ENCODE data around the gene DDR2.

The DDR2 gene

GRCh38 chr1:162629651-162630050 is 2.6 kb upstream of the DDR2 start:
- no peak for DNase-seq (ENCODE audit: low read depth)

- no peak for DNase-seq (ENCODE audit: low read depth)
These were observed 595 bp upstream of the DDR2 start for GRCh38 chr1:162631546-162632191.

- DNase-seq (ENCODE audit: low read depth) = no peak
These were observed 425 bp downstream of the DDR2 start for GRCh38 chr1:162632698-162633080.

- no peak for DNase-seq (ENCODE audit: low read depth)
These were observed 958 bp downstream of the DDR2 start for GRCh38 chr1:162633081-162633762.

- no peak for DNase-seq (ENCODE audit: low read depth)
These were observed 3.2 kb downstream of the DDR2 start for GRCh38 chr1:162635418-162635817.

GRCh38 chr1:162639718-162640117 is 7.5 kb downstream of the DDR2 start:
- no peak for DNase-seq (ENCODE audit: low read depth)

- DNase-seq (ENCODE audit: low read depth) = no peak
These were observed 8.8 kb downstream of the DDR2 start for GRCh38 chr1:162641114-162641513.

GRCh38 chr1:162644986-162645314 is 12.7 kb downstream of the DDR2 start:
- DNase-seq (ENCODE audit: low read depth) = no peak

- DNase-seq (ENCODE audit: low read depth) = no peak
These were observed 13.4 kb downstream of the DDR2 start for GRCh38 chr1:162645666-162646065.

GRCh38 chr1:162649583-162649982 is 17.3 kb downstream of the DDR2 start:
- DNase-seq (ENCODE audit: low read depth) = no peak

GRCh38 chr1:162654915-162655620 is 22.8 kb downstream of the DDR2 start:
- DNase-seq (ENCODE audit: low read depth) = no peak

GRCh38 chr1:162656266-162656665 is 24.0 kb downstream of the DDR2 start:
- no peak for DNase-seq (ENCODE audit: low read depth)

- DNase-seq (ENCODE audit: low read depth) = no peak
These were observed 28.3 kb downstream of the DDR2 start for GRCh38 chr1:162660574-162660973.

GRCh38 chr1:162661336-162661735 is 29.1 kb downstream of the DDR2 start:
- no peak for DNase-seq (ENCODE audit: low read depth)

- DNase-seq (ENCODE audit: low read depth) = no peak
These were observed 29.7 kb downstream of the DDR2 start for GRCh38 chr1:162662013-162662412.

GRCh38 chr1:162663086-162663485 is 30.8 kb downstream of the DDR2 start:
- DNase-seq (ENCODE audit: low read depth) = no peak

- no peak for DNase-seq (ENCODE audit: low read depth)
These were observed 31.4 kb downstream of the DDR2 start for GRCh38 chr1:162663589-162664106.

GRCh38 chr1:162666006-162666645 is 33.9 kb downstream of the DDR2 start:
- no peak for DNase-seq (ENCODE audit: low read depth)

GRCh38 chr1:162667381-162668080 is 35.3 kb downstream of the DDR2 start:
- DNase-seq (ENCODE audit: low read depth) = no peak

- no peak for DNase-seq (ENCODE audit: low read depth)
These were observed 38.8 kb downstream of the DDR2 start for GRCh38 chr1:162670928-162671663.

- no peak for DNase-seq (ENCODE audit: low read depth)
These were observed 39.6 kb downstream of the DDR2 start for GRCh38 chr1:162671664-162672410.
